HG03045 (cell line): Measurements from ENCODE around the gene GNL3L.
"Not testable (repeated sequence)": the region's sequence is repeated elsewhere in the genome, so short reads cannot be mapped to it uniquely, and the experiment has no call there.

ENCODE experiments used
- ATAC-seq: cut with Tn5 transposase; IDR thresholded peaks from one replicate; pipeline ENCODE4 v1.9.1; 2021; ENCODE audit warnings: mild to moderate bottlenecking, moderate library complexity; ENCODE audit not compliant: unreplicated experiment

Gene GNL3L, protein sequence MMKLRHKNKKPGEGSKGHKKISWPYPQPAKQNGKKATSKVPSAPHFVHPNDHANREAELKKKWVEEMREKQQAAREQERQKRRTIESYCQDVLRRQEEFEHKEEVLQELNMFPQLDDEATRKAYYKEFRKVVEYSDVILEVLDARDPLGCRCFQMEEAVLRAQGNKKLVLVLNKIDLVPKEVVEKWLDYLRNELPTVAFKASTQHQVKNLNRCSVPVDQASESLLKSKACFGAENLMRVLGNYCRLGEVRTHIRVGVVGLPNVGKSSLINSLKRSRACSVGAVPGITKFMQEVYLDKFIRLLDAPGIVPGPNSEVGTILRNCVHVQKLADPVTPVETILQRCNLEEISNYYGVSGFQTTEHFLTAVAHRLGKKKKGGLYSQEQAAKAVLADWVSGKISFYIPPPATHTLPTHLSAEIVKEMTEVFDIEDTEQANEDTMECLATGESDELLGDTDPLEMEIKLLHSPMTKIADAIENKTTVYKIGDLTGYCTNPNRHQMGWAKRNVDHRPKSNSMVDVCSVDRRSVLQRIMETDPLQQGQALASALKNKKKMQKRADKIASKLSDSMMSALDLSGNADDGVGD

DNA sequence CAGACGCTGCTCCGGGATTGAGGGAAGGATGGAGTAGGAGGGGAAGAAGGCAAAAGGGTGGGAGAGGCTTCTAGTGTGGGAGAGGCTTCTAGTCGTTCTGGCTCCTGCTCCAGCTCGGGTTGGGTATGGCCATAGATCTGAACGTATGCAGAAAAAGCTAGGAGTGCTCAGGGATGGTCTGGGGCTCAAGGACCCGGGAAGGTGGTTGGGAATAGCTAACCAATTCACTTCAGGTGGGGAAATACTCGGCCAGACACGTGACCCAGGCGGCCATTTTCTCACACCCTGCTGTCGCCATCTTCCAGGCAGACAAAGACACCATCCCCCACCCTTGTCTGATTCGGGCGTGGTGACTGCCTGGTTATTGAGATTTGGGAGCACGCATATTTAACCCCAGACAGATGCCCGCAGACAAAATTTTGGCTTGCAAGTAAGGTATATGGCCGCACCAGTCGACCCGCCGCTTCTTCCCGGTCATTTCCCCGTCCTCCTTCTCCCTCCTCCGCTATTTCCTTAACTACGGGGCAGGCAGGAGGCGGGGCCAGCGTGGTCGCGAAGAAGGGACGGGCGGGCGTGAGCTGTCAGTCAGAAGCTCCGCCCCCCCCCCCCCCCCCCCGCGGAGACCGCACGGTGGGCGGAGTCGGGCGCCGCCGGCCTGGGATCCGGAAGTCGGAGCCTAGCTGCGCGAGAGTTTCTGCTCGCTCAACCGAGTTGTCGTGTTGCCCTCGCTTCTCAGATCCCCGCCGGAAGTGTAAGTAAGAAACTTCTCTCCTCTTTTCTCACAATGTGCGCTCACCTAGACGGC is at the start of gene GNL3L:
TSS of gene GNL3L (plus strand) at position 668 of the 805 bp plus-strand sequence. CDS start 2,348 bp downstream, outside the sequence.
- peak; percentile 87 for ATAC-seq

DNA sequence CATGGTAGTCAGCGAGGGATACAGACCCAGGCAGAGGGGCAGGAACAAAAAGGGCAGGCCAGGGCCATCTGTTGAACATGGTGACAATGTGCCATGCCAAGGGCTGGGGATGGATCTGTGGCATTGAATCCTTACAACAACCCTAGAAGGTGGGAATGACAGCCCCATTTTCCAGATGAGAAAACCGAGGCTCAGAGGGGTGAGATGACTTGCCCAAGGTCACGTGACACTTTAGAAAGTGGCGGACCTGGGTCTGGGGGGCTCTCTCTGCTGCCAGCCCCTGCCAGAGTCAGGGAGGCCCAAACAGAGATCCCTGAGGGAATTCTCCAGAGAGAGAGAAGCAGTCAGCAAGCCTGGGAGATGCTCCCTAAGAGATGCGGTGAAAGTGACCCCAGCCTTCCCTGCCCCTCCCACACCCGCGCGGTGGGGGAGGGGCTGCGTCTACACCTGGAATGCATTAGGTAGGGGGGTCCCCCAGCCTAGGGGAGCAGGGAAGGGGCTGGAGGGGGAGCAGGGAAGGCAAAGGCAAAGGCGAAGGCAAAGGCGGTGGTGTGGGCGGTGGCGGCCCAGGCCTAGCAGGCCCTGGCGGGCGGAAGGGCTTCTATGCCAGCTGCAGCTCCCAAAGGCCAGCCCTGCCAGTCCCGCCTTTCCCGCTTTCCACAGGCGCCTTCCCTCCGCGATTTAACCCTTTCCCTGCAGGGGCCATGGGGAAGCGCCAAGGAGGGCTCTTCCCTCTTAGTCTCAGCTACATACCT is 47.0 kb upstream of the GNL3L start:
- ATAC-seq, result no peak

DNA sequence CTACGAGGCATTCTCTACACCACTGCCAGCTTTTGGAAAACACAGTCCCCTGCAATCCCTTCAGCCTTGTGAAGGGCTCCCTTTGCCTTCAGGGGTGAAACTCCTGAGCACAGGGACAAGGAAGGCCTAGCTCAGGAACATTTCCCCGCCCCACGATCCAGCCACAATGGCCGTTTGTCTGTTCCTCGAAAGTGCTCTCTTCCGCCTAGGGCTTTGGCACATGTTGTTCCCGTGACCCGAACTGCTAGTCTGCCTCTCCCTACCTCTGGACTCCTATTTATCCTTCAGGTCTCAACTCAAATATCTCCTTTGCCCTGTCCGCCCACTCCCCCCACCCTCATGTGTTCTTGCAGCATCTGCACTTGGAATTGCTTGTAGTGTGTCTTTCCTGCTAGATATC is 46.1 kb upstream of the GNL3L start:
- no peak for ATAC-seq

DNA sequence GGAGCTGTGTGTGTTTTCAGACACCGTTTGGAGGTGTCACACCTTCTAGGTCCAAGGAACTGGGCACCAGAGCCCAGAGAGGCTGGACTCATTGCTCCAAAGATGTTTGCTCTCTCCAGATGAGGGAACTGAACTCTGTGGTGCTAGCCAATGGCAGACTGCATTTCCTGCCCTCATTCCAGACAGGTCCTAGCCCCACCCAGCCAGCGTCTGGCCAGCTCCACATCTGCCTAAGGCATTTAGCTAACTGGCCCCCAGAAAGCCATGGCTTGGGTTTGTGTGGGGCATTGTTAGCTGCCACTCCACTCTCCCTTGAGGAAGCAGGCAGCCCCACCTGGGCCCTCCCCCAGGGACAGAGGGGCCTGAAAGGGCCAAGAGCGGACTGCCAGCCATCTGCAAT is 45.4 kb upstream of the GNL3L start:
- ATAC-seq, result no peak

DNA sequence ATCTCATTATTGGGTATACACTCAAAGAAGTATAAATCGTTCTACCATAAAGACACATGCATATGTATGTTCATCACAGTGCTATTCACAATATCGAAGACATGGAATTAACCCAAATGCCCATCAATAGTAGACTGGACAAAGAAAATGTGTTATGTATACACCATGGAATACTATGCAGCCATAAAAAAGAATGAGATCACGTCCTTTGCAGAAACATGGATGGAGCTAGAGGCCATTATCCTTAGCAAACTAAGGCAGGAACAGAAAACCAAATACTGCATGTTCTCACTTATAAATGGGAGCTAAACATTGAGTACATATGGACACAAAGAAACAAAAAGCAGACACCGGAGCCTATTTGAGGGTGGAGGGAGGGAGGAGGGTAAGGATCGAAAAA is 40.2 kb upstream of the GNL3L start:
- not testable (repeated sequence) for ATAC-seq

DNA sequence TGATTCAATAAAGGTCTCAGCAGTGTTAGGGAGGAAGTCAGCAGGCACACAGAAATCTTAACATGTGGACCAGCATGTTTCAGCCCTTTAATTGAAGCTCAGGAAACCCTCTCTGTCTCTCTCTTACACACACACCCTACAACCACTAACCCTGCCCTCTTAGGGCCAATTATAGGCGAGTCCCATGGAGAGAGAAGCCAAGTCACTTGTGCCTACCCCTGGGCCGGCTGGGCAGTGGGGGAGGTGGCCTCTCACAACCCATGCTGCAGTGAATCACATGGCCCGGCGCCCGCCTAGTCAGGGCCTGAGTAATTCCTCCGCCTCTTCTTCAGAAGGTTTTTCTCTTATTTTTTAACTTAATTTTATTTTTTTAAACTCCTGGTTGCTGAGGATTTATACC is 37.7 kb upstream of the GNL3L start:
- no peak for ATAC-seq

DNA sequence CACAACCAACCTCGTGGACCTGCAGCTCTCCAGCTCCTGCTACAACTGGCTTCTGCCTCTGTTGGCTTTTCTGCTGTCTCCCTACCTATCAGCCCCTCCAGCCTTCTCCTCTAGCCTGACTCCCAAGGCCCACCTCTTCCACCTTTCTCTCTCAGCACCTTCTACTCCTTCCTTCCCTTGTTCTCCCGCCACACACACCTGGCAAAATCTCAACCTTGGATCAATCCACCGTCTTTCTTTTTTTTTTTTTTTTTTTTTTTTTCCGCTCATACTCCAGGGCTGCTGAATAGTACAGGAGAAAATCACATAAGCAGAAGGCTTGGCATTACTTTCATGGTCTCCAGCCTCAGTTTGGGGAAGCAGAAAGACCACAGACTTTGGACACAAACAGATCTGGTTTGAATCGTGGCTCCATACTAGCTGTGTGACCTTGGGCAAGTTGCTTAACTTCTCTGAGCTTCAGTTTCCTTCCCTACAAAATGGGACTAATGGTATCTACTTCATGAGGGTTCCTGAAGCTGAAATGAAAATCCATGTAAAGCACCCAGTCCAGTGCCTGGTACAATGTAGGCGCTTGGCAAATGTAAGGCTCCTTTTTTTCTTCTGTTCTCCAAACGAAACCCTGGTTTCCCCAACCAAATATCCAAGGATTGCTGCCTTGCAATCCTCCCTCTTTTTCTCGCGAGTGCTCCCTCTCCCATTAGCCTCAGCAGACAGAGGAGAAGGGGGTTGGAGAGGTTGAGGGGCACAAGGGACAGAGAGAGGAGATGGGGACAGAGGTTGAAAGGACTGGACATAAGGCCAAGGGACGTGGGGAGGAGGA is 35.6 kb upstream of the GNL3L start:
- ATAC-seq, result no peak

DNA sequence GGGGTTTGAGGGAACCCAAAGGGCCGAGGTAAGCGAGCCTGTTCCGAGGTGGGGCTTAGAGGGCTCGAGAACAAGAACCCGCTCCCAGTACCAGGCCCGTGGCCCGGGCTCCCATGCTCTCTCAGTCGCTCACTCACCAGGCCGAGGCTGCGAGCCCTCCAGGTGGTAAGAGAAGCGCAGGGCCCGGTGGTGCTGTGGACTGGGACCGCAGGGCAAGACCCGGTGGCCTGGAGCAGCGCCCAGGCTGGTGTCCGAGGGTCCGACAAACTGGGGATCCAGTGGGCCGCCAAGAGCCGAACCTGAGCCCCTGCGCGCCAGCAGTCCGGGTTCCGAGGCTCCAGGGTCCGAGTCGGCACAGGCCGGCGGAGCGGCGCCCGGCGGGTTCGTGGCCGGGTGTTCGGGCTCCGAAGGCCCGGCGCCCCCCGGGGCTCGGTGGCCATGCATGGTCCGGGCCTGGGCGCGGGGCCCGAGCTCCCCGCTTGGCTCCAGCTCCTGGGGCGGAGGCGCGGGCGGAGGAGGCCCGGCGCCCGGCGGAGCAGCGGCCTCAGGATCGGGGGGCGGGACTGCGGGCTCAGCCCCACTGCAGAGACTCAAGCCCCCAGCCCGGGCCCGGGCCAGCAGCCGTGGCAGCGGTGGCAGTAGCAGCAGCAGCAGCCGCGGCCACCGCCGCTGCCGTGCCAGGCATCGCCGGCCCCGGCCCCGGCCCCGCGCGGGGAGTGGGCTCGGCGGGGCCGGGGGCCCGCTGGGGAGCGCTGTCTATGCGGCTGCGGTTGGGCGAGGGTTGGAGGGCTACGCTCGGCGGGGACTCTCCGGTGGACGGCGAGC is 34.8 kb upstream of the GNL3L start:
- no peak for ATAC-seq

DNA sequence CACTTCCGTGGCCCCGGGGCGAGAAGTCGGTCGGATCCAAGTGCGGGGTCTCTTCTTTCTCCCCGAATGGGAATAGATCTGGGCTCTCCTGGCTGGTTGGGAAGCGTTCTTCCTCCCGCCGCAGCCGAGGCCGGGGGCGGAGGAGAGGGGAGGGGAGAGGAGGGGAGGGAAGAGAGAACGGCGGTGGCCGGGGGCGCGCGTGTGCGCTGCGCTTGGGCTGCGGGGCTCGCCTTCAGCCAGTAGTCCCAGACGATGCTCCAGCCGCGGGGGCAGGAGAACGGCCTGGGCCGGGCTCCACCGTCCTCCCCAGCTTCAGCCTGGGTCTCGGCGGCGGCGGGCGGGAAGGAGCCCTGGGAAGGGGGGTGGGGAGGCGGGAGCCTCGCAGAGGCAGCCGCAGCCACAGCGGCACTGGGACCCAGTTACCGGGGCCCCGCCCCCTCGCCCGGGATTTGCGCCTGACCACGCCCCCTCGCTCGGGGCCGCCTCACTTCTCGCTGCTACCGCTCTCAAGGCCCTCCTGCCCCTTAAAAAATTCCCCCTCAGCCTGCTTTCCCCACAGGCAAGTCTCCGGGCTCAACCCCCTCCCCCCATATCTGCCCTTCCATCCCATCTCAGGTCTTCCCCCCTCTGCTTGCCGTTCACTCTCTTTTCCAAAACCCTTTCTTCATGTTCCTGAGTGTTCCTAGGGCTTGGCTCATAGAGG is 34.1 kb upstream of the GNL3L start, which contains the start of gene FGD1:
TSS of gene FGD1 (minus strand) at position 421 of the 703 bp plus-strand sequence. CDS start 802 bp downstream, outside the sequence.
- no peak for ATAC-seq

DNA sequence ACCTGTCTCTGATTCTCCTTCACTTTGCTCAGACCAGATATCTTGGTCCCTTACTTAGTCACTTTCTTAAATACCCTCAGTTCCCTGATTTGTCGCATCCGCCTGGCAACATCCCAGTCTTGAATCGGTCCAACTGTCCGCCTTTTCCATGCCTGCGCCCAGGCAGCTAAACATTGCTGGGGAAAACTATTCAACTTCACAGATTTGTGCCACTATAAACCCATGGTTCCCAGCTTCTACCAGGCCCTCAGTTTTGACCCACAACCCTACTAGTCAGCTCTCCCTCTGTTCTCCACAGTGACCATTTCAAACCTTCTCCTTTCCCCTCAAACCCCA is 33.5 kb upstream of the GNL3L start:
- ATAC-seq, result no peak

DNA sequence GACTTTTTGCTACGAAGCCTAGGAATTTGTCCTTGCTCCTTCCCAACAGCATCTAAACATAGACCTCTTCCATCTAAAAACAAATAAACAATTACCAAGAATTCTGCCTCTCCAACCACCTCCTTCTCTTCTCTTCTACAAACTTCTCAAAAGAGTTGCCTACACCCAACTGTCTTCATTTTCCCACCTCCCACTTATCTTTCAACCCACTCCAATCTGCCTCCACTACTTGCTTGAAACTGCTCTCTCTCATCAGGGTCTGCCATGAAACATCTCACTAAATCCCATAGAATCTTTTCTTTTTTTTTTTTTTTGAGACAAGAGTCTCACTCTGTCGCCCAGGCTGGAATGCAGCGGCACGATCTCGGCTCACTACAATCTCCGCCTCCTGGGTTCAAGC is 33.1 kb upstream of the GNL3L start:
- no peak for ATAC-seq

DNA sequence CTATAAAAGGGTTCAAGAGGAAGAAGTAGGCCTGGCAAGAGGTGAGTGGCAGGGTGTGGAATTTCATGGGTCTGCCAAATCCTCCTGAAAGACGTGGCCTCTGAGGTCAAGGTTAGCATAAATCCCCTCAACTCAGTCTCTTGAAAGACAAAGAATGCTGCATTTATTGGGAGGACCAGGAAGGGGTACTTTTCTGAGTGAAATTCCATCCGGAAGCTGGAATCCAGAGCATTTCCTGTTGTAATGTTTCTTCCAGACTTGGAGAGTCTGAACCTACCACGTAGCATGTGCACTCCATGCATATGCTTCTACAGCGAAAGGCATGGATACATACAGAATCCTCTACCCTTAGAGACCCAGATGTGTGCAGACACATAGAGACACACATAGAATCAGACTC is 20.6 kb upstream of the GNL3L start:
- no peak for ATAC-seq

DNA sequence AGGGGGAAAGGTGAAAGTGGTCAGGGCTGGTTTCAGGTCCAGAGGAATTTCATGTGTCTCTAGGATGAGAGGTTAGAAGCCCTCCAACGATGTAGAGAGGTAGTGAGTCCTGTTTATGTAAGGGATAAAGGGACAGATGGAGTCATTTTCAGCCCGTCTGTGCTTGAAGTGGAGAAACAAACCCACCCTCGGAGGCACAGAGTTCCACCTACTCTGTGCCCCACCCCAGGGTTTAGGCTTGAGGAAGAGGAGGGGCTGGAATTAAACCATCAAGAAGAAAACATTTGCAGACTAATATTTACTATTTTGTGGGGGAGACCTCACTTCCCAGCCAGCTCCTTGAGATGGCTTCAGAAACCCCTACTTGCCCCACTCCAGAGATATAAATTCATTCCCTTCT is 868 bp upstream of the GNL3L start:
- ATAC-seq, result no peak

DNA sequence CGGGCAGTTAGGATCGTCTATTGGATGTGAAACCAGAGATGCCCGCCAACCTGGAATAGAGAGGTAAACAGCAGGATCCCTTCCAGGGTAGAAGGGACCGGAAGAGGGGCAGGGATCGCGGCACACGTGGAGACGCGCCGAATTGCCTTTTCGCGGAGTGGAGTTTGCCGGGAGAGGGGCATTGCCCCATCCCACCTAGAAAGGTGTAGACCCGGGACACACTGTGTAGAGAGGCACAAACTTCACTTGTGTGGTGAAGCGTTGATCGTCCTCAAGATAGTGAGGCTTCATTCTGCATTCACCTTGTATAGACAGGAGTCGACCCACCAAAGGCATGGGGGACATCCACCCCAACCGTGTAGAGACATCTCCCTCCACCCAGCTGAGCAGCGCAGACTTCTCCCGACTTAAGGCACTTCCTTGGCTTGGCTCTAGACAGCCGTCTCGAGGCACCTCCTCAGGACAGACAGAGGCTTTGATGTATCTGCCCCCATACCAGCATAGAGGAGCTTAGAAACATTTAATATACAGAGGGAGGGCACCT is 410 bp downstream of the GNL3L start:
- peak; percentile 33 for ATAC-seq

DNA sequence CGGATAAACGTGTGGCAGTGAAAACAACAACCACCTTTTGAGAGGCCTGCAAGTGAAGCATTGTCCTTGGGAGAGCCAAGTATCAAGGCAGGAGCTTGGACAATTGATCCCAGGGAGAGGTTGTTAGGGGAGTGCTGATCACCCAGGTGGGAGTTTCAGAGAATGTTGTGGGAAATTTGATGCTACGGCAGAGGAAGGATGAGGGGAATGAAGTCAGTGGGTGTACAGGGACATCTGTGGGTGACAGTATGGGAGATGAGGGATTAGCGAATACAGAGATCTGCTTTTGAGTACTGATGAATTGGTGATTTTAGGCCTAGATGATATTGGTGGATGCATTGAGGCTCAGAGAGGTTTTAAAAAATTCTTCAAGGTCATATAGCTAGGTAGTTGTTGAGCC is 4.3 kb downstream of the GNL3L start:
- ATAC-seq, result no peak

DNA sequence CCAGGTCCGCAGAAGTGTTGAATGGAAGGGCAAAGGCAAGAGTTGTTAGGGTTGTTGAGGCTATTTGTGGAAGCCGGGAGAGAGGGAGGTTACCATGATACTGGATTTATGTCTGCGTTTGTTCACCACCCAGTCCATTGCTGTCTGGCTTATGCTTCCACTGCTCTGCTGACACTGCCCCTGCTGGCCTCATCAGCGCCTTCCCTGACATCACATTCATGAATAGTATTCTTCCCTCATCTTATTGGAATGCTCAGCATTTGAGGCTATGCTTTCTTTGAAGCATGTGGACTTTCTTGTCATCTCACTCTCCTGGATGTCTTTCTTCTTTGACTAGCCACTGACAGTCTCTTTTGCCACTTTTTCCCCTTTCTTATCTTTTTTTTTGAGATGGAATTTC is 10.3 kb downstream of the GNL3L start:
- ATAC-seq, result no peak

DNA sequence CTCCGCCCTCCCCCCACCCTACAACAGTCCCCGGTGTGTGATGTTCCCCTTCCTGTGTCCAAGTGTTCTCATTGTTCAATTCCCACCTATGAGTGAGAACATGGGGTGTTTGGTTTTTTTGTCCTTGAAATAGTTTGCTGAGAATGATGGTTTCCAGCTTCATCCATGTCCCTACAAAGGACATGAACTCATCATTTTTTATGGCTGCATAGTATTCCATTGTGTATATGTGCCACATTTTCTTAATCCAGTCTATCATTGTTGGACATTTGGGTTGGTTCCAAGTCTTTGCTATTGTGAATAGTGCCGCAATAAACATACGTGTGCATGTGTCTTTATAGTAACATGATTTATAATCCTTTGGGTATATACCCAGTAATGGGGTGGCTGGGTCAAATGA is 12.2 kb downstream of the GNL3L start:
- ATAC-seq, result not testable (repeated sequence)

DNA sequence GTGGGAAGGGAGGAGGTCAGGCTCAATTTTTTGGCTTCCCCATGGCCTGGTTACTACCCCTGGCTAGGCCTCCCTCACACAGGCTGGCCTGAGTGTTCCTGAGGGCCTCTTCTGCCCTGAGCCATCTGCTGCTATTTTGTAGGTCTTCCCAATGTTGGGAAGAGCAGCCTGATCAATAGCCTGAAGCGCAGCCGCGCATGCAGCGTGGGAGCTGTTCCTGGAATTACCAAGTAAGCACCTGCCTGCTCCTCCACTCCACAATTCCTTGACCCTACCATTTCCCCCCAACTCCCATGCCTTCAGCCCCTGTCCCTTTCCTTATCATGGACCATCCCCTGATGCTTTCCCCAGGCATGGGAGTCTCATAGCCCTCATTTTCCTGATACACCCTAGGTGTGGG is 20.8 kb downstream of the GNL3L start:
- no peak for ATAC-seq
